Stomach (tissue), 4 donors: Measurements from ENCODE around the gene FLNC.

Source experiments
- POLR2AphosphoS5 ChIP-seq, 3 donors: sonication (generic); formaldehyde crosslinking; IDR thresholded peaks; one replicate each; pipeline ENCODE4 v1.6.1; 2016; ENCODE audit warnings: antibody characterized with exemption in 3 of 3
- TF ChIP-seq, protein P1 (sequence below), 7 experiments: fragments of 450-650 bp in 4 of 7; fragments of 200-600 bp in 3 of 7; sonication (generic) in 3 of 7; IDR thresholded peaks; one replicate each; pipeline ENCODE4 v1.5.1; 2016 to 2019; ENCODE audit warnings: antibody characterized with exemption in 7 of 7, control low read depth in 2 of 7, mild to moderate bottlenecking in 1 of 7

DNA sequence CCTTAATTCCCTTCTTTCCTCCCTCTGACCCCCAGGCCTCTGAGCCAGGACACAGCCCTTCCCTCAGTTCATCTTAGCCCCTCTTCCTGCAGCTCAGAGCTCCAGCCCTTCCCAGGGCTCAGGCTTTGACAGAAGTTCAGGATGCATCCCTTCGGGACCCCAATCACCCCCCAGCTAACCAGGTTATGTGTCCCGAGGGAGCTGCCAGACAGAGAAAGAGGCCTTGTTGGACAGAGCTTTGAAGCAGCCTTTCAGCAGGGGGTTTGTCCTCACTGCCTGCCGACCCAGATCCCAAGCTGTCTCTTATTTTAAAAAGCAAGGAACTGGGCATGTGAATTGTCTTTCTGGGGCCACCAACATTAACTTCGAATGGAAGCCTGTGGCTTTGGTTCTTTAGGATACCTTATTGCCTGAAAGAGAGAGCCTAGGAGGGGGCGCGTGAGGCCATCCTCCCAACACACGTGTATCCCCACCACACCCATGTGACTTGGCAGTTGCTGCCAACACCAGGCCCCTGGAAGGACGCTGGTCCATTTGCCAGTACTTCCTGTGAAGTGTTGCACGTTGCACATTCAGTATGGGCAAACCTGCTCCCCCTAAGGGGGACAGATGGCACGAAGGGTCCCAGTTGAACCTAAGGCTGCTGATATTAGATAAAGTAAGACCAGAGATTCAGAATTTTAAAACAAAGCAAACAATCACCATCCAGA is 37.6 kb upstream of the FLNC start:
- TF ChIP-seq, protein P1, sequence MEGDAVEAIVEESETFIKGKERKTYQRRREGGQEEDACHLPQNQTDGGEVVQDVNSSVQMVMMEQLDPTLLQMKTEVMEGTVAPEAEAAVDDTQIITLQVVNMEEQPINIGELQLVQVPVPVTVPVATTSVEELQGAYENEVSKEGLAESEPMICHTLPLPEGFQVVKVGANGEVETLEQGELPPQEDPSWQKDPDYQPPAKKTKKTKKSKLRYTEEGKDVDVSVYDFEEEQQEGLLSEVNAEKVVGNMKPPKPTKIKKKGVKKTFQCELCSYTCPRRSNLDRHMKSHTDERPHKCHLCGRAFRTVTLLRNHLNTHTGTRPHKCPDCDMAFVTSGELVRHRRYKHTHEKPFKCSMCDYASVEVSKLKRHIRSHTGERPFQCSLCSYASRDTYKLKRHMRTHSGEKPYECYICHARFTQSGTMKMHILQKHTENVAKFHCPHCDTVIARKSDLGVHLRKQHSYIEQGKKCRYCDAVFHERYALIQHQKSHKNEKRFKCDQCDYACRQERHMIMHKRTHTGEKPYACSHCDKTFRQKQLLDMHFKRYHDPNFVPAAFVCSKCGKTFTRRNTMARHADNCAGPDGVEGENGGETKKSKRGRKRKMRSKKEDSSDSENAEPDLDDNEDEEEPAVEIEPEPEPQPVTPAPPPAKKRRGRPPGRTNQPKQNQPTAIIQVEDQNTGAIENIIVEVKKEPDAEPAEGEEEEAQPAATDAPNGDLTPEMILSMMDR (IDR thresholded peaks at IDR 0.05): no peak
- TF ChIP-seq POLR2AphosphoS5 (IDR thresholded peaks at IDR 0.05): no peak
